Trophoblast cell (in vitro differentiated cells and primary cell): ENCODE results near the gene PPP1R3C.

Experiments
- DNase-seq, 2 donors: peaks; one replicate each; pipeline ENCODE4 v3.0.0-alpha.2; 2016
- H2AFZ ChIP-seq: 2 replicates; pipeline ENCODE4 v1.6.1; 2013; ENCODE audit warnings: low read length, moderate library complexity, mild to moderate bottlenecking; ENCODE audit not compliant: insufficient read depth, poor library complexity
- H2AK5ac ChIP-seq: 2 replicates; pipeline ENCODE4 v1.6.1; 2013; ENCODE audit warnings: mild to moderate bottlenecking, low read length
- H2BK120ac ChIP-seq: 2 replicates; pipeline ENCODE4 v1.6.1; 2013; ENCODE audit warnings: low read length, mild to moderate bottlenecking, moderate library complexity; ENCODE audit not compliant: insufficient read depth, poor library complexity
- H2BK12ac ChIP-seq: 2 replicates; pipeline ENCODE4 v1.6.1; 2013; ENCODE audit warnings: mild to moderate bottlenecking, low read length, moderate library complexity
- H2BK5ac ChIP-seq: 2 replicates; pipeline ENCODE4 v1.6.1; 2013; ENCODE audit warnings: low read length, low read depth, moderate library complexity, mild to moderate bottlenecking; ENCODE audit not compliant: poor library complexity
- H3K14ac ChIP-seq: 2 replicates; pipeline ENCODE4 v1.6.1; 2013; ENCODE audit warnings: mild to moderate bottlenecking, low read length
- H3K18ac ChIP-seq: 2 replicates; pipeline ENCODE4 v1.6.1; 2013; ENCODE audit warnings: mild to moderate bottlenecking, low read length
- H3K23ac ChIP-seq: 2 replicates; pipeline ENCODE4 v1.6.1; 2013; ENCODE audit warnings: low read length
- H3K27ac ChIP-seq: 2 replicates; pipeline ENCODE4 v1.5.1; 2013; ENCODE audit warnings: low read depth, mild to moderate bottlenecking, inconsistent platforms, low read length, moderate library complexity
- H3K27me3 ChIP-seq: 2 replicates; pipeline ENCODE4 v1.6.1; 2013; ENCODE audit warnings: inconsistent platforms, mild to moderate bottlenecking, low read length, moderate library complexity; ENCODE audit not compliant: insufficient read depth
- H3K36me3 ChIP-seq, 2 experiments: 1 replicate in 1 of 2; 2 replicates in 1 of 2; pipeline ENCODE4 v1.6.1; 2013; ENCODE audit warnings: low read length in 2 of 2, mild to moderate bottlenecking in 2 of 2, moderate library complexity in 1 of 2; ENCODE audit not compliant: insufficient read depth in 2 of 2, control insufficient read depth in 1 of 2
- H3K4ac ChIP-seq: 2 replicates; pipeline ENCODE4 v1.6.1; 2013; ENCODE audit warnings: low read depth, mild to moderate bottlenecking, low read length, moderate library complexity
- H3K4me1 ChIP-seq, 2 experiments: 1 replicate in 1 of 2; 2 replicates in 1 of 2; pipeline ENCODE4 v1.6.1; 2013; ENCODE audit warnings: low read length in 2 of 2, mild to moderate bottlenecking in 2 of 2, moderate library complexity in 1 of 2; ENCODE audit not compliant: insufficient read depth in 2 of 2, control insufficient read depth in 1 of 2
- H3K4me2 ChIP-seq: 2 replicates; pipeline ENCODE4 v1.6.1; 2013; ENCODE audit warnings: inconsistent platforms, mild to moderate bottlenecking, low read length, moderate library complexity
- H3K4me3 ChIP-seq: 2 replicates; pipeline ENCODE4 v1.5.1; 2013; ENCODE audit warnings: mild to moderate bottlenecking, low read depth, low read length, inconsistent platforms
- H3K79me1 ChIP-seq: one replicate; pipeline ENCODE4 v1.6.1; 2013; ENCODE audit warnings: low read length
- H3K79me2 ChIP-seq: 2 replicates; pipeline ENCODE4 v1.6.1; 2013; ENCODE audit warnings: low read length, mild to moderate bottlenecking; ENCODE audit not compliant: control insufficient read depth, insufficient read depth, poor library complexity
- H3K9ac ChIP-seq: 2 replicates; pipeline ENCODE4 v1.6.1; 2013; ENCODE audit warnings: mild to moderate bottlenecking, low read length
- H3K9me3 ChIP-seq: 2 replicates; pipeline ENCODE4 v1.6.1; 2013; ENCODE audit warnings: low read depth, mild to moderate bottlenecking, control low read depth, inconsistent platforms, low read length; ENCODE audit not compliant: insufficient read depth
- H4K12ac ChIP-seq: 2 replicates; pipeline ENCODE4 v1.6.1; 2013; ENCODE audit warnings: low read depth, mild to moderate bottlenecking, low read length, moderate library complexity
- H4K8ac ChIP-seq: 2 replicates; pipeline ENCODE4 v1.6.1; 2013; ENCODE audit warnings: low read depth, mild to moderate bottlenecking, low read length, moderate library complexity
- H4K91ac ChIP-seq: one replicate; pipeline ENCODE4 v1.6.1; 2013; ENCODE audit warnings: low read depth, mild to moderate bottlenecking, low read length, moderate library complexity
- WGBS: extraction: QIAGEN DNeasy Blood & Tissue Kit; methylation state at CpG from one replicate; pipeline ENCODE4 v1.1.7; 2013; ENCODE audit warnings: missing lambda C conversion rate; ENCODE audit not compliant: insufficient read length, insufficient coverage; ENCODE audit errors: extremely low coverage; 5-methylcytosine and 5-hydroxymethylcytosine counted together

Gene PPP1R3C

GRCh38 chr10:91579329-91579985 lies 53.4 kb downstream of the PPP1R3C start:
- WGBS: no CpG with 5 or more reads among the region's 2 CpGs
- H3K4me2 ChIP-seq: no peak overlapping the region
- no peak overlapping the region for H2BK12ac ChIP-seq
- H3K79me2 ChIP-seq: no peaks in the 10 kb centered on the region
- H3K9ac ChIP-seq: no peak overlapping the region
- H3K4me1 ChIP-seq: peaks cover 7 to 11% of the 10 kb centered on the region in 2 experiments
- no peak overlapping the region for H3K27ac ChIP-seq
- H3K14ac ChIP-seq: no peak overlapping the region
- H3K23ac ChIP-seq: no peak overlapping the region
- no peak overlapping the region for H2BK5ac ChIP-seq
- H3K4me3 ChIP-seq: no peak overlapping the region
- no peak overlapping the region for H2AK5ac ChIP-seq
- H3K27me3 ChIP-seq: no peaks in the 10 kb centered on the region
- H2AFZ ChIP-seq: no peak overlapping the region
- H3K36me3 ChIP-seq: no peaks in the 10 kb centered on the region
- no peaks in the 10 kb centered on the region for H3K79me1 ChIP-seq
- no peak overlapping the region for H2BK120ac ChIP-seq
- no peak overlapping the region for H4K12ac ChIP-seq
- no peaks in the 10 kb centered on the region for H3K9me3 ChIP-seq
- no peak overlapping the region for H3K18ac ChIP-seq
- H4K8ac ChIP-seq: no peak overlapping the region
- no peak overlapping the region for H3K4ac ChIP-seq
- no peak overlapping the region for H4K91ac ChIP-seq
- no peak for DNase-seq
